ENCODE measurements around the gene IDH3B. TPM values are rescaled to one million over a fixed set of nuclear protein-coding genes. Genes with fewer than 3 reads are reported as not detected.

IDH3B gene
- total RNA-seq, 4 donors from 2014 or later = 90.3 to 122 (median 103) TPM

- ATAC-seq (ENCODE audit: low FRiP score) = no peak
- TF ChIP-seq CTCF (IDR thresholded peaks at IDR 0.05) = no peak
- DNase-seq (ENCODE audit: low spot score) = no peak
Measured at GRCh38 chr20:2672446-2672845, 8.4 kb upstream of the IDH3B start.

- no peak for TF ChIP-seq CTCF (IDR thresholded peaks at IDR 0.05)
- ATAC-seq (ENCODE audit: low FRiP score) = no peak
- DNase-seq (ENCODE audit: low spot score) = no peak
Measured at GRCh38 chr20:2671977-2672376, 8.0 kb upstream of the IDH3B start.

GRCh38 chr20:2663364-2663886, 591 bp downstream of the IDH3B start:
- TF ChIP-seq CTCF (IDR thresholded peaks at IDR 0.05) = no peak
- no peak for DNase-seq (ENCODE audit: low spot score)
- ATAC-seq (ENCODE audit: low FRiP score) = no peak

- no peak for TF ChIP-seq CTCF (IDR thresholded peaks at IDR 0.05)
- ATAC-seq (ENCODE audit: low FRiP score) = no peak
- no peak for DNase-seq (ENCODE audit: low spot score)
Measured at GRCh38 chr20:2659547-2659946, 4.5 kb downstream of the IDH3B start.

GRCh38 chr20:2658414-2659354, 5.3 kb downstream of the IDH3B start:
- TF ChIP-seq CTCF (IDR thresholded peaks at IDR 0.05) = no peak
- ATAC-seq (ENCODE audit: low FRiP score) (no peak), DNase-seq (ENCODE audit: low spot score) (no peak)

- ATAC-seq (ENCODE audit: low FRiP score) (no peak), DNase-seq (ENCODE audit: low spot score) (no peak)
- no peak for TF ChIP-seq CTCF (IDR thresholded peaks at IDR 0.05)
Measured at GRCh38 chr20:2657674-2658073, 6.3 kb downstream of the IDH3B start.

- DNase-seq (ENCODE audit: low spot score) = no peak
- no peak for ATAC-seq (ENCODE audit: low FRiP score)
- no peak for TF ChIP-seq CTCF (IDR thresholded peaks at IDR 0.05)
Measured at GRCh38 chr20:2657241-2657640, 6.8 kb downstream of the IDH3B start.

Measured in omental fat pad (tissue), 4 donors.